Psoas muscle (tissue), 8 donors: ENCODE data around the gene ABCB8. TPM values are rescaled to one million over a fixed set of nuclear protein-coding genes. Genes with fewer than 3 reads are reported as not detected.

Experiments
- ATAC-seq, 4 donors: fragments of 200-7000 bp; cut with Tn5 transposase; one replicate each; pipeline ENCODE4 v1.9.1; 2020; ENCODE audit warnings: moderate library complexity in 3 of 4, mild to moderate bottlenecking in 2 of 4
- DNase-seq, 2 donors: peaks; one replicate each; pipeline ENCODE4 v3.0.0-alpha.2; 2020
- H3K27ac ChIP-seq: fragments of 200-600 bp; one replicate; pipeline ENCODE4 v1.8.0; 2022
- H3K27me3 ChIP-seq, 3 donors: fragments of 200-600 bp in 1 of 3; one replicate each; pipeline versions ENCODE4 v1.6.1 to v1.8.0; 2013 to 2022; ENCODE audit warnings: low read length in 2 of 3, mild to moderate bottlenecking in 2 of 3, moderate library complexity in 1 of 3; ENCODE audit not compliant: insufficient read depth in 3 of 3
- H3K36me3 ChIP-seq, 2 donors: fragments of 200-600 bp in 1 of 2; one replicate each; pipeline versions ENCODE4 v1.6.1 to v1.8.0; 2013 to 2022; ENCODE audit warnings: low read depth in 1 of 2, mild to moderate bottlenecking in 1 of 2, moderate library complexity in 1 of 2; ENCODE audit not compliant: insufficient read depth in 1 of 2
- H3K4me1 ChIP-seq: fragments of 200-600 bp; one replicate; pipeline ENCODE4 v1.8.0; 2022
- H3K4me3 ChIP-seq: fragments of 200-600 bp; one replicate; pipeline ENCODE4 v1.8.0; 2022; ENCODE audit warnings: mild to moderate bottlenecking
- H3K9me3 ChIP-seq: fragments of 200-600 bp; one replicate; pipeline ENCODE4 v1.8.0; 2022
- CTCF ChIP-seq: fragments of 200-600 bp; IDR thresholded peaks from one replicate; pipeline ENCODE4 v1.8.0; 2022; ENCODE audit warnings: antibody characterized with exemption
- WGBS, 3 donors: extraction: QIAGEN DNeasy Blood & Tissue Kit; methylation state at CpG; one replicate each; pipeline versions ENCODE4 v1.1.6 to v1.1.7; 2013; 5-methylcytosine and 5-hydroxymethylcytosine counted together
- intact Hi-C, 2 donors: fragments of 100-400 bp; cut with DNase I; formaldehyde crosslinking; loops; one replicate each; pipeline versions ENCODE4 v1.11.0 to v1.14.2; 2022
- polyA plus RNA-seq, 3 donors: library from polyadenylated mRNA; stranded (reverse); fragments of 200-250 nt; gene quantifications; one replicate each; pipeline ENCODE4 v1.2.3, GENCODE V29; 2013
- total RNA-seq, 4 donors: library from RNA; stranded (reverse); fragmentation: NEBNext Ultra II Directional in 2 of 4; extraction: Animal tissue kit (Norgen Biotek cat#: 25700) in 2 of 4; gene quantifications; one replicate each; pipeline versions ENCODE4 v1.2.1 to v1.2.4, GENCODE V29; 2021 to 2023
- donor health status: healthy with polysubstance abuse.
- donor health status: DM: no; HTN: no; CAD: no; lungs with moderate emphysema.
- donor health status: Bipolar disorder and iron deficiency.
- donor health status: healthy.
- donor health status: DM: yes; HTN: yes; CAD: no.
- donor health status: DM: no; HTN: no; CAD: no.
- donor health status: DM: no; HTN: no; CAD: no.
- donor health status: DM: yes; HTN: yes; CAD: no.

ABCB8 gene
- total and polyA plus RNA-seq, 7 donors = 9.3 to 20.7 (median 16.6) TPM

DNA sequence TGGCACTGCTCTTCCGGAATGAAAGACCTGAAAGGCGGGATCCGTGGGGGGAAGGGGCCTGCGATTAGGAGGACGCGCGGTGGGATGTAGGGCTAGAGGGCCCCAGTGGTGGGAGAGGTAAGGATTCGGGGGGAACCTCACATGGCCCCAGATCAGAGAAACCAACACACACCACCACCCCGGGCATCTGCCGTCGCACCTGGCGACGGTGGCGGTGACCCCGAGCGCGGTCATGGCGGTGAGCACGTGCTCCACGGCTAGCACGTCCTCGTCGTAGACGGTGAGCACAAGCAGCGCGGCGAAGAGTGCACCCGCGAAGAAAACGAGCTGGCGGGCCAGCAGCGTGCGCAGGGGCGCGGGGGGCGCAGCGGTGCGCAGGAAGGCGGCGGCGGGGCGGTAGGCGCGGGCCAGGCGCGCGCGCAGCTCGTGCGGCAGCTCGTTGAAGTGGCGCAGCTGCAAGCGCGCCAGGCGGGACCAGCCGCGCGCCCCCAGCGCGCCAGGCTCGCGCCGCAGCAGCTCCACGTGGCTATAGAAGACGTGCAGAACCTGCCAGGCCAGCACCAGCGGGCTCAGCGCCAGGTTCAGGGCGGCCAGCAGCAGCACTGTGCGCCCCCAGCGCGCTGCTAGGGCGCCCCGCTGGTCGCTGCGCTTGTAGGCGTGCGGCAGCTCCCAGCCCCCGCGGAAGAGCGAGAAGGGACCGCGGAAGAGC is 9.7 kb upstream of the ABCB8 start:
- WGBS, 3 donors = 1% methylated on average over 36 to 82 of the region's 82 CpGs
- no peak for TF ChIP-seq CTCF
- ATAC-seq = peak; percentile 5 to 29 (median 18)
- no peak for DNase-seq
- H3K4me1 ChIP-seq = peaks cover 8% of the 10 kb centered on the region
- H3K4me3 ChIP-seq = peak overlapping the region; percentile 51
- peaks cover 0 to 60% (median 5%) of the 10 kb centered on the region in 3 donors for H3K27me3 ChIP-seq
- no peaks in the 10 kb centered on the region for H3K36me3 ChIP-seq
- no peak overlapping the region for H3K27ac ChIP-seq
- intact Hi-C loops = no loop called here
- no peaks in the 10 kb centered on the region for H3K9me3 ChIP-seq

GRCh38 chr7:151019130-151019447 is 9.2 kb upstream of the ABCB8 start:
- peak overlapping the region; percentile 51 for H3K4me3 ChIP-seq
- no peaks in the 10 kb centered on the region for H3K36me3 ChIP-seq
- no peak for TF ChIP-seq CTCF
- 17 to 21% (median 18%) methylated on average over 13 to 20 of the region's 20 CpGs for WGBS, 3 donors
- H3K4me1 ChIP-seq = peaks cover 8% of the 10 kb centered on the region
- intact Hi-C loops = no loop called here
- H3K27ac ChIP-seq = no peak overlapping the region
- peak in 2 of 4 donors; percentile 3 to 7 for ATAC-seq
- DNase-seq = no peak
- H3K9me3 ChIP-seq = no peaks in the 10 kb centered on the region
- H3K27me3 ChIP-seq = peaks cover 0 to 55% (median 3%) of the 10 kb centered on the region in 3 donors

- intact Hi-C loops = no loop called here
- H3K36me3 ChIP-seq = no peaks in the 10 kb centered on the region
- H3K4me3 ChIP-seq = no peak overlapping the region
- 48 to 51% (median 49%) methylated on average over 7 of the region's 7 CpGs for WGBS, 3 donors
- TF ChIP-seq CTCF = no peak
- H3K4me1 ChIP-seq = peaks cover 8% of the 10 kb centered on the region
- DNase-seq = no peak
- no peak overlapping the region for H3K27ac ChIP-seq
- peaks cover 0 to 46% (median 1%) of the 10 kb centered on the region in 3 donors for H3K27me3 ChIP-seq
- no peak for ATAC-seq
- H3K9me3 ChIP-seq = no peaks in the 10 kb centered on the region
These were observed 8.0 kb upstream of the ABCB8 start for GRCh38 chr7:151020231-151020630.

- H3K9me3 ChIP-seq = no peaks in the 10 kb centered on the region
- no peak for DNase-seq
- H3K4me1 ChIP-seq = peaks cover 3% of the 10 kb centered on the region
- intact Hi-C loops = no loop called here
- H3K36me3 ChIP-seq = no peaks in the 10 kb centered on the region
- H3K27me3 ChIP-seq = peaks cover 0 to 18% (median 1%) of the 10 kb centered on the region in 3 donors
- no peak for ATAC-seq
- 38 to 53% (median 46%) methylated on average over 10 of the region's 10 CpGs for WGBS, 3 donors
- H3K4me3 ChIP-seq = no peak overlapping the region
- TF ChIP-seq CTCF = no peak
- no peak overlapping the region for H3K27ac ChIP-seq
These were observed 5.0 kb upstream of the ABCB8 start for GRCh38 chr7:151023232-151023631.
